Activated CD8-positive, alpha-beta memory T cell treated with anti-CD3 and anti-CD28 coated beads, Interleukin-2, amount 50 U/mL, for 48 hours (primary cell): ENCODE results near the gene ALKBH6.

Source experiments
- DNase-seq: peaks from one replicate; pipeline ENCODE4 v3.0.0-alpha.2; 2020

Gene ALKBH6

GRCh38 chr19:36030264-36031148 lies 16.5 kb upstream of the ALKBH6 start:
- DNase-seq: no peak

- DNase-seq: no peak
These were observed 14.5 kb upstream of the ALKBH6 start for GRCh38 chr19:36028313-36029041.

- no peak for DNase-seq
These were observed 13.7 kb upstream of the ALKBH6 start for GRCh38 chr19:36027696-36028095.

GRCh38 chr19:36026091-36026876 lies 12.3 kb upstream of the ALKBH6 start:
- DNase-seq: no peak

- DNase-seq: no peak
These were observed 11.5 kb upstream of the ALKBH6 start for GRCh38 chr19:36025541-36025940.

- no peak for DNase-seq
These were observed 9.4 kb upstream of the ALKBH6 start for GRCh38 chr19:36023432-36023831.

- DNase-seq: no peak
These were observed 5.2 kb upstream of the ALKBH6 start for GRCh38 chr19:36019061-36019670.

GRCh38 chr19:36013280-36014011 lies 567 bp downstream of the ALKBH6 start:
- DNase-seq: no peak

GRCh38 chr19:36010402-36010801 lies 3.6 kb downstream of the ALKBH6 start:
- no peak for DNase-seq

- no peak for DNase-seq
These were observed 4.2 kb downstream of the ALKBH6 start for GRCh38 chr19:36009633-36010379.

GRCh38 chr19:36009220-36009619 lies 4.8 kb downstream of the ALKBH6 start:
- peak; percentile 81 for DNase-seq

- DNase-seq: no peak
These were observed 5.6 kb downstream of the ALKBH6 start, which contains the start of gene SYNE4 for GRCh38 chr19:36008336-36008978. Gene SYNE4, minus strand, starts transcription at chr19:36008813. Its CDS starts 132 bp downstream, at chr19:36008681.

- no peak for DNase-seq
These were observed 7.1 kb downstream of the ALKBH6 start for GRCh38 chr19:36006955-36007354.

- DNase-seq: no peak
These were observed 10.7 kb downstream of the ALKBH6 start for GRCh38 chr19:36003284-36003683.

GRCh38 chr19:36001605-36002004 lies 12.4 kb downstream of the ALKBH6 start:
- no peak for DNase-seq

- DNase-seq: no peak
These were observed 17.2 kb downstream of the ALKBH6 start for GRCh38 chr19:35996777-35997176.

- peak; percentile 96 for DNase-seq
These were observed 18.7 kb downstream of the ALKBH6 start, which contains the start of gene SDHAF1 for GRCh38 chr19:35995048-35995993. Gene SDHAF1, plus strand, starts transcription at chr19:35995188. Its CDS starts 87 bp downstream, at chr19:35995275.

GRCh38 chr19:35993923-35994598 lies 20.0 kb downstream of the ALKBH6 start:
- DNase-seq: peak; percentile 65
